Measurements from ENCODE around the gene KCNN1. TPM values are rescaled to one million over a fixed set of nuclear protein-coding genes. Genes with fewer than 3 reads are reported as not detected.

KCNN1 gene
- total and polyA plus RNA-seq, 8 donors = 0.23 to 0.46 TPM; not detected in 6

- Histone ChIP-seq H3K27ac (no peak overlapping the region), H3K4me1 (peaks cover 35 to 55% (median 54%) of the 10 kb centered on the region in 4 donors), H3K9me3 (no peaks in the 10 kb centered on the region), H3K36me3 (no peaks in the 10 kb centered on the region), H3K27me3 (peaks cover 36 to 92% (median 78%) of the 10 kb centered on the region in 3 donors), H3K4me3 (peak overlapping the region in 1 of 4 donors; percentile 22)
- 0 to 2% (median 1%) methylated on average over 6 to 68 of the region's 68 CpGs for WGBS, 5 donors
- TF ChIP-seq POLR2AphosphoS5 (IDR thresholded peaks at IDR 0.05) (no peak), CTCF (IDR thresholded peaks at IDR 0.05) (no peak), POLR2A (IDR thresholded peaks at IDR 0.05) (no peak), EP300 (IDR thresholded peaks at IDR 0.05) (no peak)
- intact Hi-C loops (cut with DNase I; ENCODE audit: low total_unique reads) = no loop called here
- DNase-seq = peak in 1 of 2 donors; percentile 56
Observed at GRCh38 chr19:17951990-17952976, 14.6 kb upstream of the KCNN1 start.

GRCh38 chr19:17953316-17953801 is 13.5 kb upstream of the KCNN1 start:
- TF ChIP-seq POLR2AphosphoS5 (IDR thresholded peaks at IDR 0.05) (no peak), CTCF (IDR thresholded peaks at IDR 0.05) (no peak), POLR2A (IDR thresholded peaks at IDR 0.05) (no peak), EP300 (IDR thresholded peaks at IDR 0.05) (no peak)
- H3K4me3 ChIP-seq = no peak overlapping the region
- peaks cover 32 to 46% (median 46%) of the 10 kb centered on the region in 4 donors for H3K4me1 ChIP-seq
- peaks cover 36 to 99% (median 83%) of the 10 kb centered on the region in 3 donors for H3K27me3 ChIP-seq
- H3K36me3 ChIP-seq = no peaks in the 10 kb centered on the region
- no peak for DNase-seq
- no peaks in the 10 kb centered on the region for H3K9me3 ChIP-seq
- intact Hi-C loops (cut with DNase I; ENCODE audit: low total_unique reads) = no loop called here
- 51 to 64% (median 59%) methylated on average over 6 to 7 of the region's 7 CpGs for WGBS, 5 donors
- H3K27ac ChIP-seq = no peak overlapping the region

GRCh38 chr19:17953869-17954268 is 13.0 kb upstream of the KCNN1 start:
- Histone ChIP-seq H3K4me1 (peaks cover 28 to 41% (median 41%) of the 10 kb centered on the region in 4 donors), H3K9me3 (no peaks in the 10 kb centered on the region), H3K4me3 (no peak overlapping the region), H3K36me3 (no peaks in the 10 kb centered on the region), H3K27ac (no peak overlapping the region), H3K27me3 (peaks cover 36 to 99% (median 78%) of the 10 kb centered on the region in 3 donors)
- WGBS, 5 donors = 50 to 70% (median 58%) methylated on average over 4 of the region's 4 CpGs
- TF ChIP-seq EP300 (IDR thresholded peaks at IDR 0.05) = no peak
- no peak for TF ChIP-seq POLR2A (IDR thresholded peaks at IDR 0.05)
- TF ChIP-seq CTCF (IDR thresholded peaks at IDR 0.05) = no peak
- no peak for TF ChIP-seq POLR2AphosphoS5 (IDR thresholded peaks at IDR 0.05)
- intact Hi-C loops (cut with DNase I; ENCODE audit: low total_unique reads) = no loop called here
- DNase-seq = peak in 1 of 2 donors; percentile 43

- no peaks in the 10 kb centered on the region for H3K9me3 ChIP-seq
- TF ChIP-seq POLR2A (IDR thresholded peaks at IDR 0.05) (no peak), POLR2AphosphoS5 (IDR thresholded peaks at IDR 0.05) (no peak), CTCF (IDR thresholded peaks at IDR 0.05) (no peak), EP300 (IDR thresholded peaks at IDR 0.05) (no peak)
- intact Hi-C loops (cut with DNase I; ENCODE audit: low total_unique reads) = no loop called here
- H3K27ac ChIP-seq = no peak overlapping the region
- no peaks in the 10 kb centered on the region for H3K36me3 ChIP-seq
- DNase-seq = no peak
- peaks cover 26 to 36% (median 35%) of the 10 kb centered on the region in 4 donors for H3K4me1 ChIP-seq
- peaks cover 36 to 98% (median 73%) of the 10 kb centered on the region in 3 donors for H3K27me3 ChIP-seq
- WGBS, 5 donors = 79 to 88% (median 84%) methylated on average over 7 of the region's 7 CpGs
- no peak overlapping the region for H3K4me3 ChIP-seq
Observed at GRCh38 chr19:17954401-17954800, 12.5 kb upstream of the KCNN1 start.
